HG02943 (cell line): ENCODE measurements around the gene STRN4.
"Not testable (repeated sequence)": the region's sequence is repeated elsewhere in the genome, so short reads cannot be mapped to it uniquely, and the experiment has no call there.

ENCODE experiments used
- ATAC-seq: cut with Tn5 transposase; IDR thresholded peaks from one replicate; pipeline ENCODE4 v1.9.1; 2021; ENCODE audit warnings: mild to moderate bottlenecking, low read depth, moderate library complexity; ENCODE audit not compliant: unreplicated experiment

Gene STRN4

GRCh38 chr19:46716672-46717033 is 29.6 kb downstream of the STRN4 start:
- no peak for ATAC-seq

- no peak for ATAC-seq
Measured at GRCh38 chr19:46715975-46716671, 30.1 kb downstream of the STRN4 start.

GRCh38 chr19:46715620-46715974 is 30.7 kb downstream of the STRN4 start:
- ATAC-seq, result no peak

GRCh38 chr19:46714444-46715106 is 31.7 kb downstream of the STRN4 start:
- no peak for ATAC-seq

GRCh38 chr19:46713781-46714443 is 32.3 kb downstream of the STRN4 start:
- no peak for ATAC-seq

- ATAC-seq, result not testable (repeated sequence)
Measured at GRCh38 chr19:46712768-46713338, 33.4 kb downstream of the STRN4 start.

GRCh38 chr19:46710687-46711086 is 35.6 kb downstream of the STRN4 start:
- ATAC-seq, result no peak

- ATAC-seq, result no peak
Measured at GRCh38 chr19:46704379-46705076, 41.7 kb downstream of the STRN4 start.

GRCh38 chr19:46700704-46701103 is 45.5 kb downstream of the STRN4 start:
- ATAC-seq, result no peak

GRCh38 chr19:46698395-46699321 is 47.6 kb downstream of the STRN4 start:
- no peak for ATAC-seq

GRCh38 chr19:46697204-46697960 is 48.9 kb downstream of the STRN4 start:
- no peak for ATAC-seq

- no peak for ATAC-seq
Measured at GRCh38 chr19:46696866-46697203, 49.4 kb downstream of the STRN4 start.

- ATAC-seq, result no peak
Measured at GRCh38 chr19:46696052-46696451, 50.2 kb downstream of the STRN4 start.

- no peak for ATAC-seq
Measured at GRCh38 chr19:46693760-46694159, 52.5 kb downstream of the STRN4 start.

GRCh38 chr19:46692918-46693722 is 53.1 kb downstream of the STRN4 start:
- no peak for ATAC-seq

- no peak for ATAC-seq
Measured at GRCh38 chr19:46691948-46692347, 54.3 kb downstream of the STRN4 start.

- ATAC-seq, result no peak
Measured at GRCh38 chr19:46691104-46691503, 55.1 kb downstream of the STRN4 start.

GRCh38 chr19:46689358-46689757 is 56.9 kb downstream of the STRN4 start:
- ATAC-seq, result no peak
